WTC11 (cell line): Measurements from ENCODE around the gene ASB2. TPM values are rescaled to one million over a fixed set of nuclear protein-coding genes. Genes with fewer than 3 reads are reported as not detected.

Experiments used
- ATAC-seq: fragments of 200-7000 bp; cut with Tn5 transposase; 2 replicates; pipeline ENCODE4 v1.10.0; 2021; ENCODE audit warnings: mild to moderate bottlenecking, moderate library complexity
- CTCF ChIA-PET: fragments of 300-600 bp; sonication (Branson Sonifier 250); formaldehyde crosslinking; loops from one replicate; lab custom pipeline; 2021; ENCODE audit warnings: antibody characterized with exemption; lab: Charles Lee
- POLR2A ChIA-PET: fragments of 350-600 bp; sonication (Branson Sonifier 250); formaldehyde crosslinking; loops from one replicate; lab custom pipeline; 2021; ENCODE audit warnings: antibody characterized with exemption; lab: Charles Lee
- DNase-seq: peaks from one replicate; pipeline ENCODE4 v3.0.0; 2021; ENCODE audit warnings: low spot score
- H3K27ac Mint-ChIP-seq: 2 replicates; pipeline ENCODE4 v1.8.0; 2021; ENCODE audit warnings: mixed read lengths
- H3K27me3 Mint-ChIP-seq: 2 replicates; pipeline ENCODE4 v1.8.0; 2021; ENCODE audit warnings: low read depth, mild to moderate bottlenecking, moderate library complexity, mixed read lengths
- H3K36me3 Mint-ChIP-seq: 2 replicates; pipeline ENCODE4 v1.8.0; 2021; ENCODE audit warnings: mixed read lengths
- H3K4me1 Mint-ChIP-seq: 2 replicates; pipeline ENCODE4 v1.8.0; 2022; ENCODE audit warnings: mixed read lengths
- H3K4me3 Mint-ChIP-seq: 2 replicates; pipeline ENCODE4 v1.8.0; 2021; ENCODE audit warnings: mild to moderate bottlenecking, moderate library complexity, mixed read lengths
- H3K9me3 Mint-ChIP-seq: 2 replicates; pipeline ENCODE4 v1.8.0; 2021; ENCODE audit warnings: mixed read lengths
- AR ChIP-seq: fragments of 250-450 bp; sonication (Bioruptor Pico); IDR thresholded peaks from 2 replicates; pipeline ENCODE4 v1.9.0; 2021; ENCODE audit warnings: mild to moderate bottlenecking
- ATF6 ChIP-seq: sonication (generic); formaldehyde crosslinking; IDR thresholded peaks from 2 replicates; pipeline ENCODE4 v1.8.1; 2023; ENCODE audit warnings: mild to moderate bottlenecking, missing genetic modification reagents
- CBFB ChIP-seq: sonication (generic); formaldehyde crosslinking; IDR thresholded peaks from 2 replicates; pipeline ENCODE4 v1.8.1; 2022; ENCODE audit warnings: mild to moderate bottlenecking, low read depth, missing genetic modification reagents
- E2F1 ChIP-seq: sonication (generic); formaldehyde crosslinking; IDR thresholded peaks from 2 replicates; pipeline ENCODE4 v1.8.0; 2022; ENCODE audit warnings: mild to moderate bottlenecking, missing genetic modification reagents
- ETV6 ChIP-seq: sonication (generic); formaldehyde crosslinking; IDR thresholded peaks from 2 replicates; pipeline ENCODE4 v1.8.1; 2022; ENCODE audit warnings: mild to moderate bottlenecking, missing genetic modification reagents
- HMGXB4 ChIP-seq: sonication (generic); formaldehyde crosslinking; IDR thresholded peaks from 2 replicates; pipeline ENCODE4 v1.8.1; 2023; ENCODE audit warnings: mild to moderate bottlenecking, moderate library complexity, missing genetic modification reagents
- JUN ChIP-seq: sonication (generic); formaldehyde crosslinking; IDR thresholded peaks from 2 replicates; pipeline ENCODE4 v1.8.0; 2023; ENCODE audit warnings: mild to moderate bottlenecking, missing genetic modification reagents
- NFATC4 ChIP-seq: fragments of 250-450 bp; sonication (Bioruptor Pico); IDR thresholded peaks from 2 replicates; pipeline ENCODE4 v1.9.0; 2021; ENCODE audit warnings: mild to moderate bottlenecking
- RELA ChIP-seq: sonication (generic); formaldehyde crosslinking; IDR thresholded peaks from 2 replicates; pipeline ENCODE4 v1.8.1; 2022; ENCODE audit warnings: missing genetic modification reagents, mild to moderate bottlenecking, borderline replicate concordance
- SMAD4 ChIP-seq: sonication (generic); formaldehyde crosslinking; IDR thresholded peaks from 2 replicates; pipeline ENCODE4 v1.8.0; 2022; ENCODE audit warnings: mild to moderate bottlenecking, missing genetic modification reagents
- SOX15 ChIP-seq: fragments of 250-450 bp; sonication (Bioruptor Pico); IDR thresholded peaks from 2 replicates; pipeline ENCODE4 v1.9.0; 2021; ENCODE audit warnings: mild to moderate bottlenecking
- TCF7 ChIP-seq: sonication (generic); formaldehyde crosslinking; IDR thresholded peaks from 2 replicates; pipeline ENCODE4 v1.8.0; 2022; ENCODE audit warnings: mild to moderate bottlenecking, low read depth, missing genetic modification reagents, moderate library complexity
- USF1 ChIP-seq: sonication (generic); formaldehyde crosslinking; IDR thresholded peaks from 2 replicates; pipeline ENCODE4 v1.8.0; 2022; ENCODE audit warnings: mild to moderate bottlenecking, missing genetic modification reagents
- ZNF138 ChIP-seq: sonication (generic); formaldehyde crosslinking; conservative IDR thresholded peaks from 2 replicates; pipeline ENCODE4 v1.8.1; 2022; ENCODE audit warnings: mild to moderate bottlenecking, moderate library complexity, missing genetic modification reagents
- ZNF396 ChIP-seq: fragments of 250-450 bp; sonication (Bioruptor Pico); IDR thresholded peaks from 2 replicates; pipeline ENCODE4 v1.8.0; 2021; ENCODE audit warnings: mild to moderate bottlenecking, moderate library complexity, borderline replicate concordance
- ZNF416 ChIP-seq: fragments of 250-450 bp; sonication (Bioruptor Pico); IDR thresholded peaks from 2 replicates; pipeline ENCODE4 v1.9.0; 2021; ENCODE audit warnings: mild to moderate bottlenecking, inconsistent platforms
- ZNF423 ChIP-seq: fragments of 250-450 bp; sonication (Bioruptor Pico); IDR thresholded peaks from 2 replicates; pipeline ENCODE4 v2.1.2; 2022; ENCODE audit warnings: mild to moderate bottlenecking, moderate library complexity
- total RNA-seq: library from RNA; stranded (reverse); gene quantifications from 3 replicates; pipeline ENCODE4 v1.2.3, GENCODE V29; 2021
- TF ChIP-seq, protein P1 (sequence below): sonication (generic); formaldehyde crosslinking; IDR thresholded peaks from 2 replicates; pipeline ENCODE4 v1.8.1; 2023; ENCODE audit warnings: mild to moderate bottlenecking, missing genetic modification reagents, moderate library complexity

Gene ASB2
- total RNA-seq, 1 experiment from 2014 or later, result 0.37 TPM

GRCh38 chr14:93991649-93992048, 15.3 kb upstream of the ASB2 start:
- no peak for ATAC-seq
- no peaks in the 10 kb centered on the region; the same call in 1 of the 2 replicates for H3K27me3 Mint-ChIP-seq
- POLR2A ChIA-PET, result no interaction called here
- no peaks in the 10 kb centered on the region for H3K9me3 Mint-ChIP-seq
- TF ChIP-seq ETV6 (CRISPR knock-in tag) (no peak), ATF6 (no peak), ZNF396 (CRISPR knock-in tag) (no peak), ZNF423 (CRISPR knock-in tag) (no peak), TCF7 (CRISPR knock-in tag) (no peak), ZNF416 (CRISPR knock-in tag) (no peak), ZNF138 (CRISPR knock-in tag) (no peak), SOX15 (CRISPR knock-in tag) (no peak), USF1 (no peak), E2F1 (CRISPR knock-in tag) (no peak), RELA (CRISPR knock-in tag) (no peak), HMGXB4 (CRISPR knock-in tag) (no peak), CBFB (CRISPR knock-in tag) (no peak), NFATC4 (CRISPR knock-in tag) (no peak), AR (CRISPR knock-in tag) (no peak), SMAD4 (CRISPR knock-in tag) (no peak), JUN (CRISPR knock-in tag) (no peak)
- TF ChIP-seq, protein P1, sequence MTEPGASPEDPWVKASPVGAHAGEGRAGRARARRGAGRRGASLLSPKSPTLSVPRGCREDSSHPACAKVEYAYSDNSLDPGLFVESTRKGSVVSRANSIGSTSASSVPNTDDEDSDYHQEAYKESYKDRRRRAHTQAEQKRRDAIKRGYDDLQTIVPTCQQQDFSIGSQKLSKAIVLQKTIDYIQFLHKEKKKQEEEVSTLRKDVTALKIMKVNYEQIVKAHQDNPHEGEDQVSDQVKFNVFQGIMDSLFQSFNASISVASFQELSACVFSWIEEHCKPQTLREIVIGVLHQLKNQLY (CRISPR knock-in tag), result no peak
- TF ChIP-seq, all 79 proteins: peak for 0
- no peak for DNase-seq
- H3K4me3 Mint-ChIP-seq, result no peak overlapping the region
- H3K36me3 Mint-ChIP-seq, result no peaks in the 10 kb centered on the region
- H3K4me1 Mint-ChIP-seq, result peaks cover 11% of the 10 kb centered on the region
- H3K27ac Mint-ChIP-seq, result no peak overlapping the region
- CTCF ChIA-PET, result interaction anchor here (1.8 to 4.1 kb wide), 2 partner anchors 10 to 52 kb away, joined by 7 to 35 read pairs; no protein-coding TSS in a partner anchor
